ENCODE measurements around the gene WDR33.
"Not testable (repeated sequence)": the region's sequence is repeated elsewhere in the genome, so short reads cannot be mapped to it uniquely, and the experiment has no call there.

The WDR33 gene

GRCh38 chr2:127762441-127762840 is 48.5 kb downstream of the WDR33 start:
- no peak for DNase-seq

DNA sequence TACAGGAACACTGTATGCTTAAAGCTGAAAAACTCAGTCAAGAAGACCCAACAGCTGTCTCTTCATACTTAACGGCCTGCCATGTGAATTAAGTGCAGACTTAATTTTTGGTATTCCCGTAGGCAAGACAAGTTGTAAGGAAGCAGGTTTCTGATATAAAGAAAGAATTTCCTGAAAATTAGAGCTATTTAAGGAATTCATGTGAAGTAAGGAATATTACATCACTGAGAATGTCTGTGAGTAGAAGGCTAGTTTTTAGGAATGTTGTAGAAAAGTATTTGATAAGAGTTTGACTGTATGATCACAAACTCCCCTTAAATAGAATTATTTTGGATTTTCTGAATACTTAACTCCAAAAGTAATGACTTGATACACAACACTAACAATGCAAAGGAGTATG is 51.0 kb downstream of the WDR33 start:
- DNase-seq, result no peak

DNA sequence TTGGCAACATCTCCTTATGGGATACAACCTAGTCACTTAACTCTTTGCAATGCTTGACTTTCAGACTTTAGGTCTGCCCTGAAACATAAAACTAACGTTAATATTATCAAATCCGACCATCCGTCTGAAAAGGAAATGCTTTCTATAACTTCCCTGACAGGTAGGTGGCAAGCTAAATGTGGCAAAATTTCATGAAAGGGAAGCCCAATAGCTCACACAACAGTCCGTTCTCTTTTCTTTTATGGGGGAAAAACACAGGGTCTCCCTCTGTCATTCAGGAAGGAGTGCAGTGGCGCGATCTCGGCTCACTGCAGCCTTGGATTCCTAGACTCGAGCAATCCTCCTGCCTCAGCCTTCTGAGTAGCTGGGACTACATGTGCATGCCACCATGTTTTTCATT is 56.8 kb downstream of the WDR33 start:
- no peak for DNase-seq

GRCh38 chr2:127753374-127753773 is 57.6 kb downstream of the WDR33 start:
- DNase-seq, result no peak

- DNase-seq, result not testable (repeated sequence)
Measured at GRCh38 chr2:127749537-127749936, 61.4 kb downstream of the WDR33 start.

- no peak for DNase-seq
Measured at GRCh38 chr2:127747621-127748020, 63.4 kb downstream of the WDR33 start.

- no peak for DNase-seq
Measured at GRCh38 chr2:127743477-127744026, 67.4 kb downstream of the WDR33 start.

DNA sequence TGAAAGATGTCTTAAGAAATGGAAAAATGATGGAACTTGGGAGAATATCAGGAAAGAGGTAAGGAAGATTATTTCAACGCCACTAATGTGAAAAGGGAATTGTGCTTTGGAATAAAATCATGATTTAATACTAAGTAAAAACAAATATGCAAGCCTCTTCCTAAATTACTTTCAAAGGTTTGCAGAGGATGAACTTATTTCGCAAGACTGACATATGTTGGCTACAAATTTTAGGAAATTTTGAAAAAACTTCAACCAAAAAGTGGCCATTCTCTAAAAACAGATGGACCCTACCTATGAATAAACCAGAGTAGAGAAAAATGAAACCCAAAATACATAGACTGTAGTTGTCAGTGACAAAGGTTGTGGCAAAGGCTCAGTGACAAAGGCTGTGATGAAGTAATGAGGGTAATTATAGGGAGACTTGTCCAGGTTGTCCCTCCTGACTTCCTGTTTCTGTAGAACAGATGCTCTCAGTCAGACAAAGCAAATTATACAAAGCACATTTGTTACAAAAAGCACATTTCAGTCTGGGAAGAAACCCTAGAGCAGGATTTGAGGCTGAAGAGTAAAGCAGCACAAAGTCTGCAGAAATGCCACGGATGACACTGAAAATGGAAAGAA is 70.2 kb downstream of the WDR33 start:
- no peak for DNase-seq

- DNase-seq, result no peak
Measured at GRCh38 chr2:127739800-127740199, 71.2 kb downstream of the WDR33 start.

DNA sequence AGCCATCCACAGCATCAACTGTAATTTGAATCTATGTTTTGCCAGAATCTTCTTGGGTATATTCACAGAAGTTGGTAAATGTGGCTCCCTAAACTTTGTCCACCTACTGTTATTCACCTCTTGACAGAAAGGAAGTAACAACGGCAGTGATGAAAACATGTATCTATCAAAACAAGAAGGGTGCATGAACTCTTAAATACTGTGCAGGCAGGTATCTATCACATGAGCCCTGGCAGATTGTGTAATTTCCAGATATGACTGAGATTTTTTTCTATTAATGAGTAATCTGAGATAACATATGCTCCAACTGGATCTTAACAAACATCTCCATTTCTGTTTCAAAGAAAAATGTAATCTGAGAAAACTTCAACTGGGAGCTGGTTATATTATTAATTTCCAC is 73.1 kb downstream of the WDR33 start:
- DNase-seq, result no peak

- no peak for DNase-seq
Measured at GRCh38 chr2:127735537-127736399, 75.2 kb downstream of the WDR33 start.

- no peak for DNase-seq
Measured at GRCh38 chr2:127735044-127735443, 75.9 kb downstream of the WDR33 start.

- DNase-seq, result no peak
Measured at GRCh38 chr2:127733816-127734537, 77.0 kb downstream of the WDR33 start.

DNA sequence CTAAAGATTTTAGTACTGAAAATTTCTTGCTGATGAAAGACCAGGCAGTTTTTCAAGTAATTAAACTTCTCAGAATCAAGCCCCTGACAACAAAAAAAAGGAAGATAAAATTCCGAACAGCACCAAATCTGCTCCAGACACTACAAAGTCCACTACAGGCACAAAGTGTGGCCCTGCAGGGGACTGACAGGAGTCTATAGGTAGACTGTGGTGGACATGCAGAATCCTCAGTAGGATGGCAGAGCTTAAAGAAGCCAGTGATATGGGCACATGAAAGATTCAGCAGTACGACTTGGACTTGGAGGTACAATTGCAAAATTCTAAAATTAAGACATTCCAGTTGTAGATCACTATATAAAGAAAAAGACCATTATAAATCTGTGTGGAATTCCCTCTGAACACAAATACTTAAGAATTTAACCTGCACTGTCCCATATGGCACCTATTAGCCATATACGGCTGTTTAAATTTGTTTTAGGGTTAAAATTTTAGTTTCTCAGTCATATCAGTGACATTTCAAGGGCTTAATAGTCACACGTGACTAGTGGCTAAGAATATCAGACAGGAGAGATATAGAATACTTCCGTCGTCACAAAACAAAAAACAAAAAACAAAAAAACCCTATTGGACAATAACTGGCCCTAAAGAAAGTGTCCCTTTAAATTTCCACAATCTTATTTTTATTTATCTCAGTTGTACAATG is 77.7 kb downstream of the WDR33 start:
- no peak for DNase-seq

DNA sequence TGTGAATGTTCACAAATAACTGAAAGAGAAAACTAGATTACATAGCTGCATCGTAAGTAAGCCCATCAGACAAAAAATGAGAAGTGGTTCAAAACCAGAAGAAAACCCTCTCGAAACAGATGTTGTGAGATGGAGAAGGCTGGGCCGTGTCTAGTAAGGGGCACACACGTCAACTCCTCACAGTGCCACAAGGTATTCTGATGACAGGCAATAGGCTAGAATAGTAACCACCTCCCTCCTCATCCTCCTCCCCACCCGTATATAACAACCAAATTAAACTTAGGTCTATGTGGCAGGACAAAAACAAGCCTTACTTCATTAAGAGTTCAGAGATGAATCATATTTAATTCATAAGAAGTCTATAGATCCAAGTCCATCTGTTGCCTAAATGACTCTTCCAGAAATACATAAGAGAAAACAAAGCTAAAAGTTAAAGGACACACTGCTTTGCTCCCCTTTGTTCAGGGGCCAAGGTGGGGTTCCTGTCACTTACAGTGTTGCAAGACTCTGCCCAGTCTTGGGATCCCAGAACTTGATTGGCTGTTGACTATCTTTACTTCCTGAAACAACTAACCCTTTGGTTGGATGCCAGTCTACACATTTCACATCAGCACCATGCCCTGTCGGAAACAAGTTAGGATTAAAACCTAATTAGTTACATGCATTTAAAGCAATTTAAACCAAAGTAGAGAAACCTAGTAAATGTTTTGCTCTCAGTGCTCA is 84.7 kb downstream of the WDR33 start:
- DNase-seq, result no peak

- DNase-seq, result no peak
Measured at GRCh38 chr2:127722807-127723206, 88.2 kb downstream of the WDR33 start.

- no peak for DNase-seq
Measured at GRCh38 chr2:127721978-127722355, 89.0 kb downstream of the WDR33 start.

- no peak for DNase-seq
Measured at GRCh38 chr2:127721311-127721977, 89.5 kb downstream of the WDR33 start.

DNA sequence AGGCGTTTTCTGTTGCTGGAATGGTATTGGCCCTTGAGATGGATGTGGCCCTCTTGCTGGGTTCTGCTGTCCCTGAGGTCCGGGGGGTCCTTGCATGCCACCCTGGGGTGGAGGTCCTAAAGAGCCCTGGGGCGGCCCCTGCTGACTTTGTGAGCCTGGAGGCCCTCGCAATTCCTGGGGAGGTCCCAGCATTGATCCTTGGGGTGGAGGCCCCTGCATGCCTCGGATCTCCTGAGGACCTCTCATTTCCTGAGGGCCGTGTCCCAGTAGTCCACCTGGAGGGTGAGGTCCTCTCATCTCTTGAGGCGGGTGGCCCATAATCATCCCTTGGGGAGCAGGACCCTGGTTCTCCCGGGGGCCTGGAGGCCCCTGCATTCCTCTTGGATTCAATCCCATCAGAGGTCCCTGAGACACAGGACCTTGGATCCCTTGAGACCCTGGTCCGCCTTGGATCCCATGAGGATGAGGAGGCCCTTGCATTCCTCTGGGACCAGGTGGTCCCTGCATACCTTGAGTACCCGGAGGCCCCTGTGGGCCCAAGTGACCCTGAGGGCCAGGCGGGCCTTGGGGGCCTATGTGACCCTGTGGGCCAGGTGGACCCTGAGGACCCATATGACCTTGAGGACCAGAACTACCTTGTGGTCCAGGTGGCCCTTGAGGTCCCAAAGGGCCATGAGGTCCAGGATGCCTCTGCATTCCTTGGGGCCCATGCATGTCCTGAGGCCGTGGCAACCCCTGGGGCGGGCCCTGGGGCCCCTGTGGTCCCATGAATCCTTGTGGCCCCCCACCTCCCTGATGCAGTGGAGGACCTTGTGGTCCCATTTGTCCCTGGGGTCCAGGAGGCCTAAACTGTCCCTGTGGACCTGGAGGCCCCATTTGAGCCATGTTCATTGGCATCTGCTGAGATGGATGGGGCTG is 91.4 kb downstream of the WDR33 start:
- DNase-seq, result no peak

DNA sequence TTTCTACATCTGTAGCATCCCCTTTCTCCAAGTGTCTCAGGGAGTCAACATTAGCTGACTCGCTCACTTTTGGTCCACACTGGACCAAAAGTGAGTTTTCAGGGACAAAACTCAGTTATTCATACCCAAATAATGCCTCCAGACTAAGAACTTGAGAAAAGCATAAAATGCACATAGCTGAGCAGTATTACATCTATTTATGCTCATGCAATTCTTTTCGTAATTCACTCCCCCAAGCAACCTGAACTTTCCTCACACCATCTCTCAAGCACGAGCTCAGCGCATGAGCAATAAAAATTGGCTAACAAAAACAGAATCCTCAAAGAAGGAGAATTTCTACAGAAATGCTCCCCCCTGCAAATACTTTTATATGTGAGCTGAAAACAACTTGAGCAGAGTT is 92.7 kb downstream of the WDR33 start:
- no peak for DNase-seq
